Hematopoietic multipotent progenitor cell treated with erythropoietin and hydrocortisone succinate and interleukin-3 and kit ligand, for 4 days (in vitro differentiated cells): ENCODE data around the gene CORO2A.

ENCODE experiments used
- DNase-seq: peaks from one replicate; pipeline ENCODE4 v3.0.0-alpha.2; 2015

CORO2A gene

GRCh38 chr9:98192503-98193335 is at the start of gene CORO2A:
TSS of gene CORO2A (minus strand) at chr9:98192637. CDS start at chr9:98157660, 34,977 bp downstream.
- DNase-seq = peak; percentile 88

DNA sequence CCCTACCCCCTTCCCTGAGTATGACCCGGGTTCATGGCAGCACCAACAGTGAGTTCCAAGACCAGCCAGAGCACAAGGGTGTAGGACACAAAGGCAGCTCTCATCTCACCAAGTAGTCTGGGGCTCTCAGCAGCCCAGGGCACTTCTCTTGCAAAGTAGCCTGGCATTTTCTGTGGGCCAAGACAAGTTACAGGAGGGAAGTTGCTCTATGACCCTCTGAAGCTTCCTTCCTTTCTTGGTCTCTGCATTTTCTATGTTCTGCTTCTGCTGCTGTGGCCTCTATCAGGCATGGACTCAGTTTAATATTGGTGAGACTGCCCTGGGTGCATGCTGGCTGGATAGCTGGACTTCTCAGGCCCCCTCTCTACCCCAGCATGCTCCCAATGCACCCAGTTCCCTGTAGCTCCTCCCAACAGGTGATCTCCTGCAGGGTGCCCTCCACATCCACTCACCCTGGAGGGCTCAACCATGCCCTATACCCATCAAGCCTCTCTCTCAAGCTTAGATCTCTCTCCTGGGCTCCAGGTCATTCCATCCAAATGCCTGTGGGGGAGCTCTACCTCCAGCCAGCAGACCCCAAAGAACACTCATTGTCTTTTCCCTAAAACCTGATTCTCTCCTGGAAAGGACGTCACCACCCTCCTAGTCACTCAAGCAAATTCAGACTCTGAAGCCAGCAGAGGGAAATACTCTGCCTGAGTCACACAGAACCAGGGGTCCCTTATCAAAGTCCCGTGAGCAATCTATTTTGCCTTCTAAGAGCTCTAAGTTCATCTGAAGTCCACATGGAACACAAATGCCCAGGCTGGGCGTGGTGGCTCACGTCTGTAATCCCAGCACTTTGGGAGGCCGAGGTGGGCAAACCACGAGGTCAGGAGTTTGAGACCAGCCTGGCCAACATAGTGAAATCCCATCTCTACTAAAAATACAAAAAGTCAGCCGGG is 49.2 kb upstream of the CORO2A start:
- peak; percentile 42 for DNase-seq

DNA sequence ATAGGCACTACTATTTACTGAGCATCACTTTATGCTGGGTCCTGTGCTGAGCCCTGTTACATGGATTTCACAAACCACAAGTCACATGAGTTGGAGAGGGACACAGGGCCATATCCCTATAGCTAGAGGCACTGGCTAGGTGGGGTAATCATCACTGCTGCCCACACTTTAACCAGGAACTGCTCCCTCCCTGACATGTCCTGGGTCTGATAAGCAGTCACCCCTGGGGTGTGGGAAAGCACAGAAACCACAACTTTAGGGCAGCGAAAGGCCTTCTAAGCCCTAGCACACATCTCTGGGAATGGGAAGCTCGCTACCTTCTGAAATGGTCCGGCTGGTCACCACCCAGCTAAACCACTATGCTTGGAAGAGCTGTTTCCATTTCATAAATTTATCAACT is 48.0 kb upstream of the CORO2A start:
- DNase-seq = peak; percentile 88

- peak; percentile 24 for DNase-seq
Measured at GRCh38 chr9:98236901-98237487, 44.6 kb upstream of the CORO2A start.

GRCh38 chr9:98235126-98235525 is 42.7 kb upstream of the CORO2A start:
- no peak for DNase-seq

- no peak for DNase-seq
Measured at GRCh38 chr9:98234245-98234825, 41.9 kb upstream of the CORO2A start.

- no peak for DNase-seq
Measured at GRCh38 chr9:98232926-98233325, 40.5 kb upstream of the CORO2A start.

DNA sequence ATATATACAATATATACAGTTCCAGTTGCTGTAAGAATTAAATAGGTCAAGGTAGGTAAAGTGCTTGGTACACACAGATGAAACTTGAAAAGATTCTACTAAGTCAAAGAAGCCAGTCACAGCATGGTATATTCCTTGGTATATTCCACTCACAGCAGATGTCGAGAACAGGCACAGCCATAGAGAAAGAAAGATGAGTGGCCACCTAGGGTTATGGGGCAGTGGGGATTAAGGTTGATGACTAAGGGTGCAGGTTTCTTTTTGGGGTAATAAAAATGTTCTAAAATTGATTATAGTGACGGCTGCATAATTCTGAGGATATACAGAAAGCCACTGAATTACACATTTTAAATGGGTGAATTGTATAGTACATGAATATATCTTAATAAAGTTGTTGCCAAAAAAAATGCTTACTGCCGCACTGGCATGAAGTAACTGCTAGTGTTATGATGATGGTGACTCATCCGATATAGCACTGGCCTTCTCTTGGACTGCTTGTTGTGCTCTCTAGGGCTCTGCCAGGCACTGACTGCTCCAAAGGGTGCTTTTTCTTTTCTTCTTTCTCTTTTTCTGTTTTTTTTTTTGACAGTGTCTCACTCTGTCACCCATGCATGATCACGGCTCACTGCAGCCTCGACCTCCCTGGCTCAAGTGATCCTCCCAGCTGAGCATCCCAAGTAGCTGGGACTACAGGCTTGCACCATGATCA is 39.5 kb upstream of the CORO2A start:
- no peak for DNase-seq

DNA sequence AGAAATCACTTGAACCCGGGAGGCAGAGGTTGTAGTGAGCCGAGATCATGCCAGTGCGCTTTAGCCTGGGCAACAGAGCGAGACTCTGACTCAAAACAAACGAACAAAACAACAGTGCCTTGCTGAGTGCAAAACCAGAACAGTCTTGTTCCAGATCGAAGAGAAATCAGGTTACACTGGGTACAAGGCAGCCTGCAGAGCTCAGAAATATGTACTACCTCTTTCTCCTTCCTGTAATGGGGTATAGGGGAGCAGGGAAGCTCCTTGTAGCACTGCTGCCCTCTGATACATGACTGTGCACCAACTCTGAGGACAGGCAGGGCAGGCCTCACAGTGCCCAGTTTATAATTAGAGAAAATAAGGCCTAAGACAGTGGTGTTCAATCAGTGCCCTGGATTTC is 38.4 kb upstream of the CORO2A start:
- no peak for DNase-seq

DNA sequence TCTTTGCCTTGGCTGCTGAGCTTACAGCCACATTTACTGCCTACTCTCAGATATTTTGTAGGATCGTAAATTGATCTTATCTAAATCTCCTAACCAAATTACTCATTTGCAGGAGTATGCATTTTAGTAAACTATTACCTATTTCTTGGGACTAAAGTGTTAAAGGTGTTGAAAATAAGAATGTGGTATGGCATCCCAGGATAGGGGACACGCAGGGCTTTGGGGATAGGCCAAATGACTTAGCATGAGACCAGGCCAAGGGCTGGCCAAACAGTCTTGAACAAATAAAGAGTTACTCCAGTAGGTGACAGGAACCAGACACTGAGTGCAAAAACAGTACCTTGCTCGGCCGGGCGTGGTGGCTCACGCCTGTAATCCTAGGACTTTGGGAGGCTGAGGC is 37.9 kb upstream of the CORO2A start:
- no peak for DNase-seq

DNA sequence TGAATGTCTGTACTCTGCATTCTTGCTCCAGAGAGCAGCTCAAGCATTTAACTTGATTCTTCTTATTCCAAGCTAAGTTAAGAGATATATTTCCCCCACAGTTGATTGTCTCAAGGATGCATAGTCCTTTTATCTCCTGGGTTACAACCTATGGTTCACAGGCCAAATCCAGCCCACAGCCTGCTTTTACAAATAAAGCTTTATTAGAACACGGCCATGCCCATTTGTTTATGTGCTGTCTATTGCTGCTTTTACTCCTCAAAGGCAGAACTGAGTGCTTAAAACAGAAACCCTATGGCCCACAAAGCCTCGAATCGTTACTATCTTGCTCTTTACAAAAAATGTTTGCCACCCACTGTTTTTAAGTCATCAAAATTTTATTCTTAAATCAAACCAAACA is 37.2 kb upstream of the CORO2A start:
- DNase-seq = no peak

DNA sequence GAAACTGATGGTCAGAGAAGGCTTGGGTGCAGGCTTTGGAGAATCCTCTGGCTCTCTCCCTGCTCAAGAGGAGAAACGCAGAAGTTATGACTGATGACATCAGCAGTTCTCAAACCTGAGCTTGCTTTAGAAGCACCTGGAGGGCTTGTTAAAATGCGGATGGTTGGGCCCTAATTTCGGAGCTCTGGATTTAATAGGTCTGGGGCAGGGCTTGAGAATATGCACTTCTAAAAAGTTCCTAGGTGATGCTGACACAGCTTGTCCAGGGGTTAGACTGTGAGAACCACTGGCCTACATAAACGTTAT is 36.6 kb upstream of the CORO2A start:
- DNase-seq = no peak

DNA sequence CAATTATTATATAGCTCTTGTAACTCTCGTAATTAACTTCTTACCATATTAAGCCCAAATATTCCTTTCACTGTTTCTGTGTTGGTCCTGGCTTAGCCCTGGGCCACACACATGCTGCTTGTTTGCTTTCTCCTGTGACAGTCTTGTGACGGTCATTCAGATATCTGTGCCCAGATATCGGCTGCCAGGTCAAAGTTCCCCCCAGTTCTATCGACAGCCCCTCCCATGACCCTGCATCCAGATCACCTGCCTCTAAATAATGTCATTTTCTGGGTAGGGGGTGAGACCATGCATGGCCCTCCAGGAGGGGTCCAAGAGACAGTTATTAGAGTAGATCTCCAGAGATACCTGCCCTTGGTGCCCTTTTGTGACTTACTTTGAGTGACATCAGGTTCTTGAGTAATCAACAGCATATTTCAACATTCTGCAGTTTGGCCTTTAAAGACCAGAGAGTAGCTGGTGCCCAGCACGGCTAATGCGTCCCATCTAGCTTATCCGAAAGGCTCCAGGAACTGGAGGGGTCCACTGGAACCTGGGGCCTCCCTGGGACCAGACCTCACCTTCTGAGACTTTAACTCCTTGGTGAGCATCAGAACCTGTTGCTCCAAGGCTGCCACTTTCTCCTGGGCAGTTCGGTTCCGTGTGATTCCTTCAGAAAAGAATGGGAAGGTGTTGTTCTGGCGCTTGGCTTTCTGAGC is 36.1 kb upstream of the CORO2A start:
- DNase-seq = no peak

GRCh38 chr9:98227883-98228282 is 35.4 kb upstream of the CORO2A start:
- no peak for DNase-seq

DNA sequence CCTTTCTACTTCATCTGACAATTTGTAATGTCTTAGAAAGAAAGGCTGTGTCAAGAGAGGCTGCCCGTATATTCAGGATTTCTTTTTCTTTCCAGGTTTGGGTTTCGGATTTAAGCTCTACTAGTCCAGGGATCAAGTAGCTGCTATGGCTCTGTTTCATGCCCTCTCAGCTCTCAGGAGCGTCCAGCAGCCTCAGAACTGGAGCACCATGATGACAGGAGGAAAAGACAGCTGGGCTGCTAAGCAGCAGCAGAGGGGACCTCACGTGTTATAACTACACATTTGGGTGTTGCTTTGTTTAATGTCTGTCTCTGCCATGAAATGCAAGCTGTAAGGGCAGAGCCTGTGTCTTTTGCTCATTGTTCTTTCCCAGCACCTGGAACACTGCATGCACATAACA is 34.5 kb upstream of the CORO2A start:
- DNase-seq = no peak

DNA sequence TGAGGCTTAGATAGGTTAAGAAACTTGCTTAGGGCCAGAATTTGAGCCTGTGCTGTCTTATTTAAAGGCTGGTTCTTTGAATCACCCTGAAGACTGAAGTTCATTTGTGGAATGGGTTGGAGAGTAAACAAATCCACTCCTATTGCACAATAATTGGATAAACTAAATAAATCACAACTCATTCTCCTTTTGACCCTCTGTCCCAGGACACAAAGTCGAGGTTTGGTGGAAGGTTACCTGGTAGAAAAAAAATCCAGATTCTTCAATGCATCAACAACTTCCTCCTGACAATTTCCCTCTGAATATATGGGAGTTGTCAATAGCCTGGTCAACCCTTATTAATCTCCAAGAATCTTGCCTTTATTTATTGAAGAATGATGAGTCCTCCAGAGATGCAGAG is 34.1 kb upstream of the CORO2A start:
- DNase-seq = no peak

- DNase-seq = peak; percentile 36
Measured at GRCh38 chr9:98225015-98225442, 32.6 kb upstream of the CORO2A start.

DNA sequence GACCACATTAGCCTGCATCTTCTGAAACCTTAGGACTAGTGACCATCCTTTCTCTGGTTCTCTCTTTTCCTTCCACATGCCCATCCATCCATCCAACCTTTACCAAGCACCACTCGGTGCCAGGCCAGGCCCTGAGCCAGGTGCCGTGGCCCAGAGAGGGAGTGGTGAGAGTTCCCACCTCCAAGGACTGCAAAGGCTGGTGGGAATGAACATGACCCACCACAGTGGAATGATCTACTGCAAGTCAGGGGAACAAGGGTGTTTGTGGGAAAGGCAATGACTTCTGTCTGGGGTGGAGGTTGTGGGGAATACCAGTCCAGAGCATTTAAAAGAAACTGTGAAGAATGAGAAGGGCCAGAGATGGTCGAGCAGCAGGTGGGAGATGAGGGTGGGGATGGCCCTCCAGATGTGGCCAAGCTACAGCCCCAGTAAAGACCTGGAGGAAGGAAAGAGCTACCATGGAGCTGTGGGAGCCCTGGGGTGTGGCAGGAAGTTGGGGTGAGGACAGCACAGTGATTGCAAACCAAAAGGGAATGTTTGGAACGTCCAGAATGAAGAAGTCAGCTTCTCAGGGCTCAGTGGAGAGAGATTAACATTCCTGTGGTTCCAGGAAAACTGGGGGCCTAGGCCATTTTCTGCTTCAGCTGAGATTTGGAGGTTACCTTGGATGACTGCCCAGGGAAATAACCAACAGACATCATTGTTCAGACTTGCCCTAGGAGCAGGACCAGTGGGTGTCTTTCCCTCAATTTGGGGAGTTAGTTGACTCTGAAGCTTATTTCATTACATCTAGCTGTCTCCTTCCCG is 30.7 kb upstream of the CORO2A start:
- DNase-seq = no peak

- no peak for DNase-seq
Measured at GRCh38 chr9:98220911-98221310, 28.5 kb upstream of the CORO2A start.

DNA sequence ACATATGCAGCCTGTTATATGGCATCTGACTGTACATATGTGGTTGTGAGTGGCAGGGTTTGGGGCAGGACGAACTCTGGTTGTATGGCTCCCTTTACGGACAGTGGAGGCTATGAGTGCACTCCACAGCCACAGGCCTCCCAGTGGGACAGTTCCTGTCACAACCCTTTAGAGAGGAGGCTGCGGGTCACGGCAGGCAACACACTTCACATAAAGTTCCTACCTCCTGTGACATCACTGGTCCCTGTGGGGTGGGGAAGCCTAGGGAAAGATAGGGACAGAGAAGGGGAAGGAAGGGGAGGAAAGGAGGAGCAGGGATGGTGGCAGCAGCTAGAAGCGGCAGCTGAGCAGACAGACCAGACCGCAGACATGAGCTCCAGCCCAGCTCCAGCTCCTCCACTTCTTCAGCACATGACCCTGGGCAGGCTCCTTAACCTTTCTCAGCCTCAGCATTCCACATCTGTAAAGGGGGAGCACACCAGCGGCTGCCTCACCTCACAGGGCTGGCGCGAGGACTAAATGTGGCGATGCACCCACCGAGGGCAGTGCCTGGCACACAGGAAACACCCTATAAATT is 27.4 kb upstream of the CORO2A start:
- DNase-seq = no peak

- DNase-seq = no peak
Measured at GRCh38 chr9:98219364-98219716, 26.9 kb upstream of the CORO2A start.
